H9 (cell line): Measurements from ENCODE around the gene CALCOCO1. TPM values are rescaled to one million over a fixed set of nuclear protein-coding genes. Genes with fewer than 3 reads are reported as not detected.

ENCODE experiments used
- DNase-seq: peaks from one replicate; pipeline ENCODE4 v3.0.0-alpha.2; 2017
- H2AFZ ChIP-seq: one replicate; pipeline ENCODE4 v1.6.1; 2013; ENCODE audit warnings: mild to moderate bottlenecking, low read length, control low read depth, moderate library complexity
- H2AK5ac ChIP-seq: 2 replicates; pipeline ENCODE4 v1.6.1; 2013; ENCODE audit warnings: low read length, control low read depth, mixed read lengths; ENCODE audit not compliant: insufficient read length
- H2BK120ac ChIP-seq: one replicate; pipeline ENCODE4 v1.6.1; 2013; ENCODE audit warnings: low read depth, mild to moderate bottlenecking, low read length, control low read depth, inconsistent platforms; ENCODE audit not compliant: poor library complexity, severe bottlenecking
- H2BK12ac ChIP-seq: 2 replicates; pipeline ENCODE4 v1.6.1; 2013; ENCODE audit warnings: low read length, control low read depth, mixed read lengths, low read depth; ENCODE audit not compliant: insufficient read length
- H2BK15ac ChIP-seq: 2 replicates; pipeline ENCODE4 v1.6.1; 2013; ENCODE audit warnings: low read depth, low read length, control low read depth
- H2BK20ac ChIP-seq: one replicate; pipeline ENCODE4 v1.6.1; 2013; ENCODE audit warnings: low read depth, mild to moderate bottlenecking, low read length, control low read depth, inconsistent platforms; ENCODE audit not compliant: poor library complexity, severe bottlenecking
- H2BK5ac ChIP-seq: 2 replicates; pipeline ENCODE4 v1.6.1; 2013; ENCODE audit warnings: low read length, control low read depth, mixed read lengths; ENCODE audit not compliant: insufficient read length
- H3K14ac ChIP-seq: 2 replicates; pipeline ENCODE4 v1.6.1; 2013; ENCODE audit warnings: low read length, control low read depth; ENCODE audit not compliant: insufficient read depth
- H3K18ac ChIP-seq: 2 replicates; pipeline ENCODE4 v1.6.1; 2013; ENCODE audit warnings: low read depth, mild to moderate bottlenecking, mixed read lengths, low read length, control low read depth; ENCODE audit not compliant: insufficient read length
- H3K23ac ChIP-seq: 2 replicates; pipeline ENCODE4 v1.6.1; 2013; ENCODE audit warnings: low read length, control low read depth, mixed read lengths, low read depth; ENCODE audit not compliant: insufficient read length
- H3K23me2 ChIP-seq: 2 replicates; pipeline ENCODE4 v1.6.1; 2013; ENCODE audit warnings: low read depth, mild to moderate bottlenecking, mixed read lengths, low read length, control low read depth; ENCODE audit not compliant: insufficient read length, poor library complexity, severe bottlenecking
- H3K27ac ChIP-seq: 2 replicates; pipeline ENCODE4 v1.5.1; 2013; ENCODE audit warnings: low read length, control low read depth, mixed read lengths, low read depth; ENCODE audit not compliant: insufficient read length
- H3K27me3 ChIP-seq: 2 replicates; pipeline ENCODE4 v1.6.1; 2013; ENCODE audit warnings: low read length, control low read depth, inconsistent platforms; ENCODE audit not compliant: insufficient read depth
- H3K4ac ChIP-seq: 2 replicates; pipeline ENCODE4 v1.6.1; 2013; ENCODE audit warnings: low read depth, mild to moderate bottlenecking, control low read depth, inconsistent platforms, low read length, moderate library complexity
- H3K4me1 ChIP-seq: 2 replicates; pipeline ENCODE4 v1.6.1; 2013; ENCODE audit warnings: low read length, control low read depth, inconsistent platforms; ENCODE audit not compliant: insufficient read depth
- H3K4me2 ChIP-seq: 2 replicates; pipeline ENCODE4 v1.6.1; 2013; ENCODE audit warnings: low read length, control low read depth, mixed read lengths; ENCODE audit not compliant: insufficient read length, insufficient read depth
- H3K56ac ChIP-seq: 2 replicates; pipeline ENCODE4 v1.6.1; 2013; ENCODE audit warnings: low read depth, mild to moderate bottlenecking, mixed read lengths, low read length, control low read depth; ENCODE audit not compliant: insufficient read length
- H3K79me1 ChIP-seq: 2 replicates; pipeline ENCODE4 v1.6.1; 2013; ENCODE audit warnings: low read depth, mild to moderate bottlenecking, moderate library complexity, low read length, control low read depth, inconsistent platforms; ENCODE audit not compliant: insufficient read depth, poor library complexity, severe bottlenecking
- H3K79me2 ChIP-seq: 2 replicates; pipeline ENCODE4 v1.6.1; 2013; ENCODE audit warnings: low read length, control low read depth, inconsistent platforms; ENCODE audit not compliant: insufficient read depth
- H3K9ac ChIP-seq: 2 replicates; pipeline ENCODE4 v1.6.1; 2013; ENCODE audit warnings: low read length, control low read depth, mixed read lengths; ENCODE audit not compliant: insufficient read length; ENCODE audit errors: extremely low read depth
- H3K9me3 ChIP-seq: one replicate; pipeline ENCODE4 v1.6.1; 2013; ENCODE audit warnings: low read depth, low read length, inconsistent platforms; ENCODE audit not compliant: control insufficient read depth
- H3T11ph ChIP-seq: one replicate; pipeline ENCODE4 v1.6.1; 2013; ENCODE audit warnings: mild to moderate bottlenecking, low read length, control low read depth, inconsistent platforms
- H4K20me1 ChIP-seq: one replicate; pipeline ENCODE4 v1.6.1; 2013; ENCODE audit not compliant: control insufficient read depth, insufficient read length, insufficient read depth
- H4K5ac ChIP-seq: 2 replicates; pipeline ENCODE4 v1.6.1; 2013; ENCODE audit warnings: low read depth, mild to moderate bottlenecking, mixed read lengths, low read length, control low read depth; ENCODE audit not compliant: insufficient read length
- H4K8ac ChIP-seq: replicated peaks from 2 replicates; pipeline ENCODE4 v1.6.1; 2013; ENCODE audit warnings: low read length, control low read depth, mixed read lengths, low read depth; ENCODE audit not compliant: insufficient read length
- H4K91ac ChIP-seq: 2 replicates; pipeline ENCODE4 v1.6.1; 2013; ENCODE audit warnings: low read depth, mild to moderate bottlenecking, moderate library complexity, mixed read lengths, low read length, control low read depth; ENCODE audit not compliant: insufficient read length
- H3K27ac Mint-ChIP-seq, 3 experiments: 2 replicates in 2 of 3; 3 replicates in 1 of 3; pipeline ENCODE4 v1.8.0; 2020 to 2021; ENCODE audit warnings: mixed read lengths in 3 of 3, mild to moderate bottlenecking in 1 of 3, moderate library complexity in 1 of 3
- H3K27me3 Mint-ChIP-seq: 2 replicates; pipeline ENCODE4 v1.8.0; 2021; ENCODE audit warnings: low read depth, mild to moderate bottlenecking, moderate library complexity, mixed read lengths
- H3K36me3 Mint-ChIP-seq, 3 experiments: 2 replicates in 2 of 3; 3 replicates in 1 of 3; pipeline ENCODE4 v1.8.0; 2020 to 2021; ENCODE audit warnings: low read depth in 3 of 3, mixed read lengths in 3 of 3; ENCODE audit not compliant: insufficient read depth in 1 of 3
- H3K4me1 Mint-ChIP-seq, 2 experiments: 2 replicates each; pipeline ENCODE4 v1.8.0; 2020; ENCODE audit warnings: mixed read lengths in 2 of 2
- H3K4me3 Mint-ChIP-seq, 2 experiments: 2 replicates in 1 of 2; 3 replicates in 1 of 2; pipeline ENCODE4 v1.8.0; 2020 to 2021; ENCODE audit warnings: mild to moderate bottlenecking in 2 of 2, mixed read lengths in 2 of 2, moderate library complexity in 1 of 2
- H3K9me3 Mint-ChIP-seq, 2 experiments: 2 replicates in 1 of 2; 3 replicates in 1 of 2; pipeline ENCODE4 v1.8.0; 2020; ENCODE audit warnings: mild to moderate bottlenecking in 2 of 2, mixed read lengths in 2 of 2, moderate library complexity in 1 of 2
- WGBS: extraction: QIAGEN DNeasy Blood & Tissue Kit; methylation state at CpG from one replicate; pipeline ENCODE4 v1.1.7; 2013; ENCODE audit warnings: missing lambda C conversion rate, low lambda C conversion rate, mixed read lengths; ENCODE audit not compliant: insufficient read length; ENCODE audit errors: extremely low coverage; 5-methylcytosine and 5-hydroxymethylcytosine counted together
- total RNA-seq: library from RNA; stranded (reverse); gene quantifications from 2 replicates; pipeline ENCODE4 v1.2.1, GENCODE V29; 2021
- TF ChIP-seq, protein P1 (sequence below): fragments of 200-600 bp; sonication (generic); conservative IDR thresholded peaks from 3 replicates; pipeline ENCODE4 v1.8.0; 2021; ENCODE audit warnings: antibody characterized with exemption, mild to moderate bottlenecking

CALCOCO1 gene
- total RNA-seq, 1 experiment from 2014 or later = 22.3 TPM

DNA sequence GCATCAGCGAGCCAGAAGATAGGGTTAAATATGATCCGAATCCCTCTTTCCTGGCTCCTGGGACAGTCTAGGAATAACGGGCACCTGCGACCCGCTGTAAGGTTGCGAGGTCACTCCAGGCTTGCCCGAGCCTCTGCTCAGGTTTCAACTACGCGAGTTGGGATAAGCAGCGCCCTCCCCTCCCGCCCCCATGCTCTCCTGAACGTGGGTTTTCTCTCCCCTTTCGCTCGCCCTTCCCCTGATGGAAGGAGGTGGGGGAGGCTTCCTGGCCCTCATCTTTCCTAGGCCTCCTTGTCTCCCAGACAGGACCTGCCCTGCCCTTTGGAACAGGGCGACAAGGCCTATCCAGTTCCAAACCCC is 50.6 kb downstream of the CALCOCO1 start:
- peaks cover 23 to 32% (median 30%) of the 10 kb centered on the region in 3 experiments; a peak in 6 of 7 replicates for H3K36me3 Mint-ChIP-seq

More for the DNA sequence above, 50.6 kb downstream of the CALCOCO1 start:
- Mint-ChIP-seq H3K9me3 (peaks cover 0 to 4% of the 10 kb centered on the region in 2 experiments; a peak in 1 of 5 replicates), H3K4me1 (peaks cover 30 to 41% of the 10 kb centered on the region in 2 experiments), H3K4me3 (peak overlapping the region; percentile 90 to 98), H3K27me3 (peaks cover 3% of the 10 kb centered on the region), H3K27ac (peak overlapping the region; percentile 93 to 100 (median 95))
- Histone ChIP-seq H3K27ac (peak overlapping the region; percentile 12), H3K4ac (no peak overlapping the region; the same call in 1 of the 2 replicates), H2BK12ac (no peak overlapping the region), H4K20me1 (no peaks in the 10 kb centered on the region), H3K56ac (no peak overlapping the region), H3K23me2 (peaks cover 19% of the 10 kb centered on the region), H3K23ac (no peak overlapping the region), H3K9ac (peak overlapping the region; percentile 40), H2BK5ac (no peak overlapping the region), H2BK20ac (no peak overlapping the region), H3K18ac (peak overlapping the region; percentile 76), H3K4me2 (peak overlapping the region; percentile 87), H4K5ac (no peak overlapping the region), H3K79me1 (peaks cover 3% of the 10 kb centered on the region), H4K91ac (no peak overlapping the region), H2BK15ac (no peak overlapping the region), H3K9me3 (no peaks in the 10 kb centered on the region), H3K79me2 (no peaks in the 10 kb centered on the region), H2AFZ (no peak overlapping the region), H3K14ac (peak overlapping the region; percentile 9; the same call in 1 of the 2 replicates), H4K8ac (no peak overlapping the region), H3T11ph (no peak overlapping the region), H3K27me3 (no peaks in the 10 kb centered on the region), H2BK120ac (no peak overlapping the region), H3K4me1 (peaks cover 7% of the 10 kb centered on the region), H2AK5ac (no peak overlapping the region)
- TF ChIP-seq, protein P1, sequence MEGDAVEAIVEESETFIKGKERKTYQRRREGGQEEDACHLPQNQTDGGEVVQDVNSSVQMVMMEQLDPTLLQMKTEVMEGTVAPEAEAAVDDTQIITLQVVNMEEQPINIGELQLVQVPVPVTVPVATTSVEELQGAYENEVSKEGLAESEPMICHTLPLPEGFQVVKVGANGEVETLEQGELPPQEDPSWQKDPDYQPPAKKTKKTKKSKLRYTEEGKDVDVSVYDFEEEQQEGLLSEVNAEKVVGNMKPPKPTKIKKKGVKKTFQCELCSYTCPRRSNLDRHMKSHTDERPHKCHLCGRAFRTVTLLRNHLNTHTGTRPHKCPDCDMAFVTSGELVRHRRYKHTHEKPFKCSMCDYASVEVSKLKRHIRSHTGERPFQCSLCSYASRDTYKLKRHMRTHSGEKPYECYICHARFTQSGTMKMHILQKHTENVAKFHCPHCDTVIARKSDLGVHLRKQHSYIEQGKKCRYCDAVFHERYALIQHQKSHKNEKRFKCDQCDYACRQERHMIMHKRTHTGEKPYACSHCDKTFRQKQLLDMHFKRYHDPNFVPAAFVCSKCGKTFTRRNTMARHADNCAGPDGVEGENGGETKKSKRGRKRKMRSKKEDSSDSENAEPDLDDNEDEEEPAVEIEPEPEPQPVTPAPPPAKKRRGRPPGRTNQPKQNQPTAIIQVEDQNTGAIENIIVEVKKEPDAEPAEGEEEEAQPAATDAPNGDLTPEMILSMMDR = no peak
- DNase-seq = peak; percentile 82
- WGBS = no CpG with 5 or more reads among the region's 15 CpGs
